Endothelial cell of umbilical vein (primary cell): ENCODE measurements around the gene CDC14B. TPM values are rescaled to one million over a fixed set of nuclear protein-coding genes. Genes with fewer than 3 reads are reported as not detected.

Source experiments
- BruUV-seq: library from RNA; stranded (reverse); fragments of 400-500 nt; replicated peaks from 2 replicates; lab custom pipeline; 2021; lab: Mats Ljungman, UMichigan
- CTCF ChIA-PET: fragments of 300-600, 350-600 bp; sonication (Branson Sonifier 250); formaldehyde crosslinking; loops from one replicate; lab custom pipeline; 2021; ENCODE audit warnings: antibody characterized with exemption, inconsistent platforms; lab: Charles Lee
- POLR2A ChIA-PET: fragments of 300-600, 350-600 bp; sonication (Branson Sonifier 250); formaldehyde crosslinking; loops from one replicate; lab custom pipeline; 2021; ENCODE audit warnings: antibody characterized with exemption, inconsistent platforms; lab: Charles Lee
- DNase-seq: peaks from one replicate; pipeline ENCODE4 v3.0.0-alpha.2; 2011; ENCODE audit warnings: low read depth, low spot score
- FAIRE-seq: peaks from 2 replicates; lab custom pipeline; 2011; peaks lifted over from hg19 to GRCh38; lab: Jason Lieb, UNC
- H2AFZ ChIP-seq: 2 replicates; pipeline ENCODE4 v1.6.0; 2012; ENCODE audit warnings: low read depth, low read length, control low read depth, inconsistent platforms
- H3K27ac ChIP-seq: 2 replicates; pipeline ENCODE4 v1.5.1; 2011; ENCODE audit warnings: low read depth, mild to moderate bottlenecking, control low read depth, low read length, moderate library complexity; ENCODE audit not compliant: insufficient read depth
- H3K27me3 ChIP-seq, 2 experiments: 2 replicates each; pipeline versions ENCODE4 v1.6.0 to v1.6.1; 2011; ENCODE audit warnings: low read length in 2 of 2, mixed read lengths in 1 of 2; ENCODE audit not compliant: control insufficient read depth in 2 of 2, insufficient read depth in 2 of 2
- H3K36me3 ChIP-seq, 2 experiments: 2 replicates in 1 of 2; 3 replicates in 1 of 2; pipeline ENCODE4 v1.5.1; 2011; ENCODE audit warnings: low read length in 2 of 2, mild to moderate bottlenecking in 1 of 2, moderate library complexity in 1 of 2; ENCODE audit not compliant: control insufficient read depth in 2 of 2, insufficient read depth in 2 of 2; ENCODE audit errors: extremely low read depth in 1 of 2
- H3K4me1 ChIP-seq: 3 replicates; pipeline ENCODE4 v1.5.1; 2011; ENCODE audit warnings: mild to moderate bottlenecking, low read length; ENCODE audit not compliant: control insufficient read depth, insufficient read depth; ENCODE audit errors: extremely low read depth
- H3K4me2 ChIP-seq: 2 replicates; pipeline ENCODE4 v1.6.1; 2011; ENCODE audit warnings: low read length, control low read depth, mixed read lengths; ENCODE audit not compliant: insufficient read depth
- H3K4me3 ChIP-seq, 3 experiments: fragments of 200-600 bp in 1 of 3; sonication (generic), shearing (Covaris generic) in 1 of 3; replicated peaks in 1 of 3; 2 replicates each; pipeline ENCODE4 v1.5.1; 2011 to 2016; ENCODE audit warnings: control low read depth in 3 of 3, low read length in 3 of 3, mild to moderate bottlenecking in 2 of 3, inconsistent platforms in 1 of 3, low read depth in 1 of 3, moderate library complexity in 1 of 3; ENCODE audit not compliant: insufficient read depth in 1 of 3
- H3K79me2 ChIP-seq: 2 replicates; pipeline ENCODE4 v1.6.0; 2012; ENCODE audit warnings: low read length, inconsistent platforms; ENCODE audit not compliant: control insufficient read depth, insufficient read depth
- H3K9ac ChIP-seq: replicated peaks from 2 replicates; pipeline ENCODE3; 2011; ENCODE audit warnings: low read length, control low read depth; ENCODE audit not compliant: insufficient read depth; ENCODE audit errors: extremely low read depth
- H3K9me1 ChIP-seq: replicated peaks from 3 replicates; pipeline ENCODE4 v1.6.0; 2011; ENCODE audit warnings: mild to moderate bottlenecking, low read length; ENCODE audit not compliant: control insufficient read depth, insufficient read depth; ENCODE audit errors: extremely low read depth
- H3K9me3 ChIP-seq: replicated peaks from 2 replicates; pipeline ENCODE4 v1.5.1; 2012; ENCODE audit warnings: low read length, inconsistent platforms; ENCODE audit not compliant: control insufficient read depth, insufficient read depth
- H4K20me1 ChIP-seq: replicated peaks from 2 replicates; pipeline ENCODE3; 2011; ENCODE audit warnings: mild to moderate bottlenecking, low read length; ENCODE audit not compliant: control insufficient read depth, insufficient read depth; ENCODE audit errors: extremely low read depth
- EZH2 ChIP-seq: IDR thresholded peaks from 2 replicates; pipeline ENCODE4 v1.6.1; 2012; ENCODE audit warnings: borderline replicate concordance, low read depth, mild to moderate bottlenecking, moderate library complexity, low read length, inconsistent platforms; ENCODE audit not compliant: severe bottlenecking
- FOS ChIP-seq: IDR thresholded peaks from 2 replicates; pipeline ENCODE4 v1.6.1; 2011; ENCODE audit warnings: mild to moderate bottlenecking, low read length, moderate library complexity, borderline replicate concordance; ENCODE audit not compliant: insufficient read depth
- GATA2 ChIP-seq: IDR thresholded peaks from 2 replicates; pipeline ENCODE4 v1.7.0; 2011; ENCODE audit warnings: low read depth, mild to moderate bottlenecking, moderate library complexity, mixed read lengths, low read length; ENCODE audit not compliant: insufficient read length, insufficient read depth
- JUN ChIP-seq: IDR thresholded peaks from 2 replicates; pipeline ENCODE4 v1.6.1; 2011; ENCODE audit warnings: borderline replicate concordance, low read depth; ENCODE audit not compliant: insufficient read length, insufficient read depth
- MYC ChIP-seq: IDR thresholded peaks from one replicate; pipeline ENCODE4 v1.6.1; 2011; ENCODE audit warnings: mild to moderate bottlenecking, low read depth, low read length
- POLR2A ChIP-seq: IDR thresholded peaks from 2 replicates; pipeline ENCODE4 v1.6.1; 2012; ENCODE audit warnings: low read depth, mild to moderate bottlenecking, control low read depth, low read length
- POLR2AphosphoS5 ChIP-seq: IDR thresholded peaks from 2 replicates; pipeline ENCODE4 v1.6.1; 2012; ENCODE audit warnings: low read depth, mild to moderate bottlenecking, control low read depth, low read length, moderate library complexity; ENCODE audit not compliant: insufficient read depth
- dilution Hi-C: fragments of 300-500 bp; cut with MboI; formaldehyde crosslinking; loops from one replicate; pipeline ENCODE4 v1.15.0; 2019; ENCODE audit warnings: low sequenced_read_pairs; ENCODE audit not compliant: extremely low pct_ligation_motif_present
- intact Hi-C: fragments of 100-400 bp; cut with micrococcal nuclease; formaldehyde crosslinking; loops from one replicate; pipeline ENCODE4 v1.10.0; 2022
- polyA plus RNA-seq, 4 experiments: library from polyadenylated mRNA; depleted of rRNA in 3 of 4; stranded (reverse) in 3 of 4; unstranded in 1 of 4; fragments of >200 nt; gene quantifications; 2 replicates each; pipeline versions ENCODE4 v1.2.1 to v1.2.3, GENCODE V29; 2011 to 2012; ENCODE audit warnings: missing spikeins in 1 of 4
- total RNA-seq: library from RNA; stranded (reverse); gene quantifications from 2 replicates; pipeline ENCODE4 v1.2.3, GENCODE V29; 2021
- TF ChIP-seq, protein P1 (sequence below): IDR thresholded peaks from 2 replicates; pipeline ENCODE4 v1.6.1; 2011; ENCODE audit not compliant: insufficient read depth, insufficient read length
- TF ChIP-seq, protein P2 (sequence below), 2 donors: IDR thresholded peaks; 1 replicate in 1 of 2; 2 replicates in 1 of 2; pipeline ENCODE4 v1.5.1; 2011; ENCODE audit warnings: low read length in 2 of 2, mild to moderate bottlenecking in 2 of 2, moderate library complexity in 2 of 2, control low read depth in 1 of 2, inconsistent platforms in 1 of 2, low read depth in 1 of 2; ENCODE audit not compliant: insufficient read depth in 1 of 2; ENCODE audit errors: extremely low read depth in 1 of 2

Gene CDC14B
- total and polyA plus RNA-seq, 2 donors (not counting 3 experiments of a cell fraction or from before 2014, with no cell fraction given) = 0.39 to 0.93 TPM

- POLR2A ChIA-PET = no interaction called here
- no peaks in the 10 kb centered on the region for H3K9me3 ChIP-seq
- no peaks in the 10 kb centered on the region for H3K79me2 ChIP-seq
- CTCF ChIA-PET = no interaction called here
- DNase-seq (no peak), FAIRE-seq (no peak)
- no peaks in the 10 kb centered on the region for H4K20me1 ChIP-seq
- no peaks in the 10 kb centered on the region for H3K9me1 ChIP-seq
- TF ChIP-seq POLR2A = no peak
- TF ChIP-seq, protein P1, sequence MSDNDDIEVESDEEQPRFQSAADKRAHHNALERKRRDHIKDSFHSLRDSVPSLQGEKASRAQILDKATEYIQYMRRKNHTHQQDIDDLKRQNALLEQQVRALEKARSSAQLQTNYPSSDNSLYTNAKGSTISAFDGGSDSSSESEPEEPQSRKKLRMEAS = no peak
- TF ChIP-seq JUN = no peak
- TF ChIP-seq EZH2 = no peak
- no peak for TF ChIP-seq MYC
- no peak for TF ChIP-seq POLR2AphosphoS5
- TF ChIP-seq GATA2 = no peak
- no peak for TF ChIP-seq FOS
- TF ChIP-seq, protein P2, sequence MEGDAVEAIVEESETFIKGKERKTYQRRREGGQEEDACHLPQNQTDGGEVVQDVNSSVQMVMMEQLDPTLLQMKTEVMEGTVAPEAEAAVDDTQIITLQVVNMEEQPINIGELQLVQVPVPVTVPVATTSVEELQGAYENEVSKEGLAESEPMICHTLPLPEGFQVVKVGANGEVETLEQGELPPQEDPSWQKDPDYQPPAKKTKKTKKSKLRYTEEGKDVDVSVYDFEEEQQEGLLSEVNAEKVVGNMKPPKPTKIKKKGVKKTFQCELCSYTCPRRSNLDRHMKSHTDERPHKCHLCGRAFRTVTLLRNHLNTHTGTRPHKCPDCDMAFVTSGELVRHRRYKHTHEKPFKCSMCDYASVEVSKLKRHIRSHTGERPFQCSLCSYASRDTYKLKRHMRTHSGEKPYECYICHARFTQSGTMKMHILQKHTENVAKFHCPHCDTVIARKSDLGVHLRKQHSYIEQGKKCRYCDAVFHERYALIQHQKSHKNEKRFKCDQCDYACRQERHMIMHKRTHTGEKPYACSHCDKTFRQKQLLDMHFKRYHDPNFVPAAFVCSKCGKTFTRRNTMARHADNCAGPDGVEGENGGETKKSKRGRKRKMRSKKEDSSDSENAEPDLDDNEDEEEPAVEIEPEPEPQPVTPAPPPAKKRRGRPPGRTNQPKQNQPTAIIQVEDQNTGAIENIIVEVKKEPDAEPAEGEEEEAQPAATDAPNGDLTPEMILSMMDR (IDR thresholded peaks at IDR 0.05; ENCODE audit: extremely low read depth in 1 of 2, insufficient read depth in 1 of 2, low read depth in 1 of 2, low read length in 2 of 2) = no peak
- H3K27me3 ChIP-seq = no peaks in the 10 kb centered on the region
- dilution Hi-C loops (no loop called here), intact Hi-C loops (no loop called here)
- H3K9ac ChIP-seq = no peak overlapping the region
- H3K27ac ChIP-seq = no peak overlapping the region
- H3K4me1 ChIP-seq = no peaks in the 10 kb centered on the region
- no peak overlapping the region for H2AFZ ChIP-seq
- H3K36me3 ChIP-seq = peaks cover 3 to 6% of the 10 kb centered on the region in 2 experiments
- no peak overlapping the region for H3K4me2 ChIP-seq
- no TSS peak for BruUV-seq
- no peak overlapping the region for H3K4me3 ChIP-seq
Measured at GRCh38 chr9:96489482-96489979, 130.1 kb downstream of the CDC14B start.
